Measurements from ENCODE around the gene IL5RA. TPM values are rescaled to one million over a fixed set of nuclear protein-coding genes. Genes with fewer than 3 reads are reported as not detected.

The IL5RA gene
- polyA plus RNA-seq, 1 experiment = not detected

- H3K36me3 ChIP-seq (ENCODE audit: control insufficient read depth, insufficient read depth, low read length) = no peaks in the 10 kb centered on the region
- TF ChIP-seq CTCF (IDR thresholded peaks at IDR 0.05; ENCODE audit: insufficient read depth, low read depth, low read length) = no peak
- no peak for DNase-seq (ENCODE audit: low read depth)
- ChIA-PET CTCF (no interaction called here), POLR2A (no interaction called here)
- H3K27me3 ChIP-seq (ENCODE audit: control insufficient read depth, insufficient read depth, low read length) = no peaks in the 10 kb centered on the region
- H3K4me3 ChIP-seq (ENCODE audit: low read depth, low read length) = no peak overlapping the region
Observed at GRCh38 chr3:3066378-3066777, 43.8 kb downstream of the IL5RA start.

GRCh38 chr3:3065876-3066275 lies 44.3 kb downstream of the IL5RA start:
- Histone ChIP-seq H3K36me3 (ENCODE audit: control insufficient read depth, insufficient read depth, low read length) (no peaks in the 10 kb centered on the region), H3K27me3 (ENCODE audit: control insufficient read depth, insufficient read depth, low read length) (no peaks in the 10 kb centered on the region), H3K4me3 (ENCODE audit: low read depth, low read length) (no peak overlapping the region)
- POLR2A ChIA-PET = no interaction called here
- no peak for TF ChIP-seq CTCF (IDR thresholded peaks at IDR 0.05; ENCODE audit: insufficient read depth, low read depth, low read length)
- no peak for DNase-seq (ENCODE audit: low read depth)
- CTCF ChIA-PET = no interaction called here

GRCh38 chr3:3064297-3064696 lies 45.9 kb downstream of the IL5RA start:
- no peak overlapping the region for H3K4me3 ChIP-seq (ENCODE audit: low read depth, low read length)
- no peak for DNase-seq (ENCODE audit: low read depth)
- ChIA-PET CTCF (no interaction called here), POLR2A (no interaction called here)
- TF ChIP-seq CTCF (IDR thresholded peaks at IDR 0.05; ENCODE audit: insufficient read depth, low read depth, low read length) = no peak
- no peaks in the 10 kb centered on the region for H3K27me3 ChIP-seq (ENCODE audit: control insufficient read depth, insufficient read depth, low read length)
- H3K36me3 ChIP-seq (ENCODE audit: control insufficient read depth, insufficient read depth, low read length) = no peaks in the 10 kb centered on the region

- TF ChIP-seq CTCF (IDR thresholded peaks at IDR 0.05; ENCODE audit: insufficient read depth, low read depth, low read length) = no peak
- no peak overlapping the region for H3K4me3 ChIP-seq (ENCODE audit: low read depth, low read length)
- no peaks in the 10 kb centered on the region for H3K36me3 ChIP-seq (ENCODE audit: control insufficient read depth, insufficient read depth, low read length)
- ChIA-PET POLR2A (no interaction called here), CTCF (no interaction called here)
- no peaks in the 10 kb centered on the region for H3K27me3 ChIP-seq (ENCODE audit: control insufficient read depth, insufficient read depth, low read length)
- no peak for DNase-seq (ENCODE audit: low read depth)
Observed at GRCh38 chr3:3059645-3060044, 50.5 kb downstream of the IL5RA start.

- POLR2A ChIA-PET = no interaction called here
- no peaks in the 10 kb centered on the region for H3K36me3 ChIP-seq (ENCODE audit: control insufficient read depth, insufficient read depth, low read length)
- DNase-seq (ENCODE audit: low read depth) = no peak
Observed at GRCh38 chr3:3053974-3054373, 56.2 kb downstream of the IL5RA start.

More at GRCh38 chr3:3053974-3054373, 56.2 kb downstream of the IL5RA start:
- no peak overlapping the region for H3K4me3 ChIP-seq (ENCODE audit: low read depth, low read length)
- CTCF ChIA-PET = no interaction called here
- no peak for TF ChIP-seq CTCF (IDR thresholded peaks at IDR 0.05; ENCODE audit: insufficient read depth, low read depth, low read length)
- no peaks in the 10 kb centered on the region for H3K27me3 ChIP-seq (ENCODE audit: control insufficient read depth, insufficient read depth, low read length)

Data from BJ (cell line).